ENCODE measurements around the gene KRTAP10-4.
"Not testable (repeated sequence)": the region's sequence is repeated elsewhere in the genome, so short reads cannot be mapped to it uniquely, and the experiment has no call there.

Gene KRTAP10-4

DNA sequence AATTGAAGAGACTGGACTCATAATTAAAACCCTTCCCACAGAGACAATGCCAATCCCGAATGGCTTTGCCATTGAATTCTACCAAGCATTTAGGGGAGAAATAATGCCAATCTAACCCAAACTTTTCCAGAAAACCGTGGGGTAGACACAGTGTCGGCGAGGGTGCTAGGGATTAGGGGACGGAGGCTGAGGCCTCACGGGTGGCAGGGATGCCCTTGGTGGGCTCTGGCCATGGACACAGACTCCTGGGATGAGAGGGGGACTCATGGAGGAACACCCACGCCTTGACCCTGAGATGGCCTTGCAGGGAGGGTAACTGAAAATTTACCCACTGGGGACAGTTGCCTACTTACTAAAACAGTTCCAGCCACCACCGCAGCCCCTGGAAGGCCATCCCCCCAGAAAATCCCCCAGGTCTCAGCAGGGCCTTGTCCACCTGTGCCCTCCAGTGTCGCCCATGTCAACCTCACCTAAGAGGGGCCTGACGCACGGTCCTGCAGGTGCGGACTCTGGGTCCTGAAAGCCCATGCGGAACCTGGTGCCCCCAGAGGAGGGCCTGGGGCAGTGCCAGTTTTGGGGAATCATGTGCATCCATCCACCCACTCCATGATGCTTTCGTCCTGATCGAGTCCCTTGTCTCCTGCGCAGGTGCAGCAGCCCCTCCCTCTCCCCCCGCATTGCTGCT lies 5.0 kb downstream of the KRTAP10-4 start:
- no peaks in the 10 kb centered on the region for H3K79me2 ChIP-seq (ENCODE audit: insufficient read depth, low read depth)
- H3K36me3 ChIP-seq (ENCODE audit: insufficient read depth) = no peaks in the 10 kb centered on the region
- no peak overlapping the region for H2AFZ ChIP-seq (ENCODE audit: low read depth)
- H4K20me1 ChIP-seq (ENCODE audit: insufficient read depth) = no peaks in the 10 kb centered on the region
- H3K4me2 ChIP-seq = no peak overlapping the region
- no peak overlapping the region for H3K9ac ChIP-seq
- no peak overlapping the region for H3K27ac ChIP-seq
- H3K27me3 ChIP-seq (ENCODE audit: insufficient read depth, low read depth) = peaks cover 46% of the 10 kb centered on the region; the same call in 1 of the 2 replicates
- H3K4me1 ChIP-seq (ENCODE audit: low read depth, poor library complexity, severe bottlenecking) = no peaks in the 10 kb centered on the region
- H3K4me3 ChIP-seq (IDR thresholded peaks at IDR 0.05; ENCODE audit: insufficient read depth, low read depth, low read length) = no peak overlapping the region
- TF ChIP-seq, protein P1, sequence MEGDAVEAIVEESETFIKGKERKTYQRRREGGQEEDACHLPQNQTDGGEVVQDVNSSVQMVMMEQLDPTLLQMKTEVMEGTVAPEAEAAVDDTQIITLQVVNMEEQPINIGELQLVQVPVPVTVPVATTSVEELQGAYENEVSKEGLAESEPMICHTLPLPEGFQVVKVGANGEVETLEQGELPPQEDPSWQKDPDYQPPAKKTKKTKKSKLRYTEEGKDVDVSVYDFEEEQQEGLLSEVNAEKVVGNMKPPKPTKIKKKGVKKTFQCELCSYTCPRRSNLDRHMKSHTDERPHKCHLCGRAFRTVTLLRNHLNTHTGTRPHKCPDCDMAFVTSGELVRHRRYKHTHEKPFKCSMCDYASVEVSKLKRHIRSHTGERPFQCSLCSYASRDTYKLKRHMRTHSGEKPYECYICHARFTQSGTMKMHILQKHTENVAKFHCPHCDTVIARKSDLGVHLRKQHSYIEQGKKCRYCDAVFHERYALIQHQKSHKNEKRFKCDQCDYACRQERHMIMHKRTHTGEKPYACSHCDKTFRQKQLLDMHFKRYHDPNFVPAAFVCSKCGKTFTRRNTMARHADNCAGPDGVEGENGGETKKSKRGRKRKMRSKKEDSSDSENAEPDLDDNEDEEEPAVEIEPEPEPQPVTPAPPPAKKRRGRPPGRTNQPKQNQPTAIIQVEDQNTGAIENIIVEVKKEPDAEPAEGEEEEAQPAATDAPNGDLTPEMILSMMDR (conservative IDR thresholded peaks at IDR 0.05; ENCODE audit: low read depth, low read length) = no peak

- H3K9ac ChIP-seq = no peak overlapping the region
- H3K36me3 ChIP-seq (ENCODE audit: insufficient read depth) = no peaks in the 10 kb centered on the region
- H3K4me1 ChIP-seq (ENCODE audit: low read depth, poor library complexity, severe bottlenecking) = no peaks in the 10 kb centered on the region
- no peak overlapping the region for H3K4me3 ChIP-seq (IDR thresholded peaks at IDR 0.05; ENCODE audit: insufficient read depth, low read depth, low read length)
- H4K20me1 ChIP-seq (ENCODE audit: insufficient read depth) = no peaks in the 10 kb centered on the region
- no peak overlapping the region for H3K27ac ChIP-seq
- TF ChIP-seq, protein P1 (conservative IDR thresholded peaks at IDR 0.05; ENCODE audit: low read depth, low read length) = no peak
- no peaks in the 10 kb centered on the region for H3K79me2 ChIP-seq (ENCODE audit: insufficient read depth, low read depth)
- H2AFZ ChIP-seq (ENCODE audit: low read depth) = no peak overlapping the region
- H3K4me2 ChIP-seq = no peak overlapping the region
- peaks cover 50% of the 10 kb centered on the region; the same call in 1 of the 2 replicates for H3K27me3 ChIP-seq (ENCODE audit: insufficient read depth, low read depth)
Measured at GRCh38 chr21:44579056-44579832, 5.7 kb downstream of the KRTAP10-4 start.

DNA sequence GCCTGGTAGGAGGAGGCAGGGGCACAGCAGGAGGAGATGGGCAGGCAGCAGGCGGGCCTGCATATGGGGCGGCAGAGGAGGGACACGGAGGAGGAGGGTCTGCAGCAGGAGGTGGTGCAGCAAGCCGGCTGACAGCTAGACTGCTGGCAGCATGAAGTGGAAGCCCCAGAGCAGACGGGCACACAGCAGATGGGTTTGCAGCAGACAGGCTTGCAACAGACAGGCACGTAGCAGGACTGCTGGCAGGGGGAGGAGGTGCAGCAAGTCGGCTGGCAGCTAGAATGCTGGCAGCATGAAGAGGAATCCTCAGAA lies 6.3 kb downstream of the KRTAP10-4 start:
- H3K27ac ChIP-seq = no peak overlapping the region
- H2AFZ ChIP-seq (ENCODE audit: low read depth) = no peak overlapping the region
- H3K27me3 ChIP-seq (ENCODE audit: insufficient read depth, low read depth) = peaks cover 47% of the 10 kb centered on the region; the same call in 1 of the 2 replicates

GRCh38 chr21:44580231-44580821 lies 6.8 kb downstream of the KRTAP10-4 start, which contains the start of gene KRTAP10-5:
Gene KRTAP10-5, minus strand, starts transcription at chr21:44580604. Its CDS starts 26 bp downstream, at chr21:44580578.
- H3K27me3 ChIP-seq (ENCODE audit: insufficient read depth, low read depth) = peaks cover 46% of the 10 kb centered on the region; the same call in 1 of the 2 replicates
- not testable (repeated sequence) for H3K36me3 ChIP-seq (ENCODE audit: insufficient read depth); H3K4me1 ChIP-seq (ENCODE audit: low read depth, poor library complexity, severe bottlenecking); H3K79me2 ChIP-seq (ENCODE audit: insufficient read depth, low read depth); H3K4me3 ChIP-seq (IDR thresholded peaks at IDR 0.05; ENCODE audit: insufficient read depth, low read depth, low read length); H3K27ac ChIP-seq; H3K9ac ChIP-seq; H4K20me1 ChIP-seq (ENCODE audit: insufficient read depth); H3K4me2 ChIP-seq; H2AFZ ChIP-seq (ENCODE audit: low read depth)

More for the DNA sequence above, 6.3 kb downstream of the KRTAP10-4 start:
- H3K79me2 ChIP-seq (ENCODE audit: insufficient read depth, low read depth) = no peaks in the 10 kb centered on the region
- TF ChIP-seq, protein P1 (conservative IDR thresholded peaks at IDR 0.05; ENCODE audit: low read depth, low read length) = no peak
- H4K20me1 ChIP-seq (ENCODE audit: insufficient read depth) = no peaks in the 10 kb centered on the region
- no peak overlapping the region for H3K9ac ChIP-seq
- H3K4me1 ChIP-seq (ENCODE audit: low read depth, poor library complexity, severe bottlenecking) = no peaks in the 10 kb centered on the region
- no peak overlapping the region for H3K4me2 ChIP-seq
- H3K36me3 ChIP-seq (ENCODE audit: insufficient read depth) = no peaks in the 10 kb centered on the region
- no peak overlapping the region for H3K4me3 ChIP-seq (IDR thresholded peaks at IDR 0.05; ENCODE audit: insufficient read depth, low read depth, low read length)

Measured in KMS-11 (cell line).